CD14-positive monocyte (primary cell): ENCODE measurements around the gene DNAAF6. TPM values are rescaled to one million over a fixed set of nuclear protein-coding genes. Genes with fewer than 3 reads are reported as not detected.
A peak's percentile ranks its signal among the peaks of the same experiment; 100 is the strongest.

Experiments used
- DNase-seq, 3 donors: peaks; one replicate each; pipeline ENCODE4 v3.0.0-alpha.2; 2011 to 2022
- H2AFZ ChIP-seq: 2 replicates; pipeline ENCODE4 v1.6.0; 2012; ENCODE audit warnings: mild to moderate bottlenecking, low read depth, low read length, inconsistent platforms; ENCODE audit not compliant: insufficient read depth, poor library complexity, severe bottlenecking
- H3K27ac ChIP-seq, 2 donors: 1 replicate in 1 of 2; 2 replicates in 1 of 2; pipeline ENCODE4 v1.5.1; 2012 to 2013; ENCODE audit warnings: low read length in 2 of 2, control low read depth in 1 of 2, inconsistent platforms in 1 of 2, low read depth in 1 of 2, mild to moderate bottlenecking in 1 of 2
- H3K27me3 ChIP-seq, 2 donors: one replicate each; pipeline versions ENCODE4 v1.6.0 to v1.6.1; 2011 to 2013; ENCODE audit warnings: low read length in 2 of 2; ENCODE audit not compliant: control insufficient read depth in 2 of 2, insufficient read depth in 2 of 2
- H3K36me3 ChIP-seq, 2 donors: replicated peaks in 1 of 2; 1 replicate in 1 of 2; 2 replicates in 1 of 2; pipeline versions ENCODE4 v1.5.1 to v1.6.1; 2012 to 2013; ENCODE audit warnings: low read length in 2 of 2, control low read depth in 1 of 2, inconsistent platforms in 1 of 2, mild to moderate bottlenecking in 1 of 2; ENCODE audit not compliant: insufficient read depth in 2 of 2, control insufficient read depth in 1 of 2
- H3K4me1 ChIP-seq, 2 donors: 1 replicate in 1 of 2; 2 replicates in 1 of 2; pipeline versions ENCODE4 v1.5.1 to v1.6.1; 2012 to 2013; ENCODE audit warnings: low read length in 2 of 2, control low read depth in 1 of 2, inconsistent platforms in 1 of 2, mild to moderate bottlenecking in 1 of 2, moderate library complexity in 1 of 2; ENCODE audit not compliant: insufficient read depth in 2 of 2, control insufficient read depth in 1 of 2
- H3K4me2 ChIP-seq: replicated peaks from 2 replicates; pipeline ENCODE3; 2012; ENCODE audit warnings: low read length, moderate library complexity, mild to moderate bottlenecking; ENCODE audit not compliant: poor library complexity, severe bottlenecking; ENCODE audit errors: extremely low read depth
- H3K4me3 ChIP-seq, 3 experiments: fragments of 200-600 bp in 1 of 3; sonication (generic) in 1 of 3; replicated peaks in 1 of 3; 1 replicate in 2 of 3; 2 replicates in 1 of 3; pipeline ENCODE4 v1.5.1; 2011 to 2013; ENCODE audit warnings: low read length in 3 of 3, mild to moderate bottlenecking in 3 of 3, control low read depth in 2 of 3, low read depth in 2 of 3, inconsistent platforms in 1 of 3, moderate library complexity in 1 of 3
- H3K79me2 ChIP-seq: 2 replicates; pipeline ENCODE4 v1.6.0; 2012; ENCODE audit warnings: mild to moderate bottlenecking, control low read depth, inconsistent platforms, low read length, moderate library complexity; ENCODE audit not compliant: insufficient read depth
- H3K9ac ChIP-seq: 2 replicates; pipeline ENCODE4 v1.6.0; 2017; ENCODE audit warnings: low read length, mild to moderate bottlenecking; ENCODE audit not compliant: insufficient read depth, poor library complexity, severe bottlenecking
- H3K9me3 ChIP-seq, 2 donors: replicated peaks in 1 of 2; 1 replicate in 1 of 2; 2 replicates in 1 of 2; pipeline versions ENCODE4 v1.5.1 to v1.6.1; 2012 to 2013; ENCODE audit warnings: low read length in 2 of 2, control low read depth in 1 of 2; ENCODE audit not compliant: control insufficient read depth in 1 of 2, insufficient read depth in 1 of 2
- H4K20me1 ChIP-seq: 2 replicates; pipeline ENCODE4 v1.6.0; 2012; ENCODE audit warnings: mild to moderate bottlenecking, low read length, control low read depth, moderate library complexity; ENCODE audit not compliant: insufficient read depth
- H3K27ac Mint-ChIP-seq, 7 donors: one replicate each; pipeline ENCODE4 v1.8.0; 2020; ENCODE audit warnings: mild to moderate bottlenecking in 7 of 7, mixed read lengths in 7 of 7, moderate library complexity in 6 of 7, inconsistent platforms in 2 of 7
- H3K27me3 Mint-ChIP-seq, 3 donors: one replicate each; pipeline ENCODE4 v1.8.0; 2021 to 2022; ENCODE audit warnings: low read depth in 3 of 3, mild to moderate bottlenecking in 3 of 3, mixed read lengths in 3 of 3, moderate library complexity in 3 of 3, inconsistent platforms in 1 of 3
- H3K36me3 Mint-ChIP-seq, 2 donors: one replicate each; pipeline ENCODE4 v1.8.0; 2020; ENCODE audit warnings: mixed read lengths in 2 of 2, inconsistent platforms in 1 of 2, mild to moderate bottlenecking in 1 of 2
- H3K4me1 Mint-ChIP-seq: one replicate; pipeline ENCODE4 v1.8.0; 2020; ENCODE audit warnings: mild to moderate bottlenecking, mixed read lengths
- H3K4me3 Mint-ChIP-seq, 2 donors: one replicate each; pipeline ENCODE4 v1.8.0; 2020; ENCODE audit warnings: mild to moderate bottlenecking in 2 of 2, mixed read lengths in 2 of 2, moderate library complexity in 1 of 2
- H3K9me3 Mint-ChIP-seq, 7 donors: one replicate each; pipeline ENCODE4 v1.8.0; 2020 to 2022; ENCODE audit warnings: mixed read lengths in 7 of 7, mild to moderate bottlenecking in 6 of 7, moderate library complexity in 6 of 7, inconsistent platforms in 2 of 7
- WGBS: methylation state at CpG from one replicate; pipeline ENCODE4 v1.1.5; 2013; ENCODE audit warnings: missing lambda C conversion rate; ENCODE audit not compliant: insufficient coverage; 5-methylcytosine and 5-hydroxymethylcytosine counted together
- intact Hi-C, 2 donors: fragments of 100-400 bp; cut with micrococcal nuclease; formaldehyde crosslinking; loops; one replicate each; pipeline versions ENCODE4 v1.15.0 to v1.15.1; 2023
- polyA plus RNA-seq, 3 donors: library from polyadenylated mRNA; depleted of rRNA in 1 of 3; unstranded in 2 of 3; stranded (reverse) in 1 of 3; fragments of 300-500 nt in 2 of 3; fragments of >200 nt in 1 of 3; fragmentation: Illumina TruSeq in 2 of 3; gene quantifications; 1 replicate in 2 of 3; 2 replicates in 1 of 3; pipeline ENCODE4 v1.2.3, GENCODE V29; 2012 to 2021
- TF ChIP-seq, protein P1 (sequence below): fragments of 200-600 bp; IDR thresholded peaks from one replicate; pipeline ENCODE4 v1.8.0; 2022; ENCODE audit warnings: antibody characterized with exemption, mild to moderate bottlenecking

DNAAF6 gene
- polyA plus RNA-seq, 3 donors: not detected

DNA sequence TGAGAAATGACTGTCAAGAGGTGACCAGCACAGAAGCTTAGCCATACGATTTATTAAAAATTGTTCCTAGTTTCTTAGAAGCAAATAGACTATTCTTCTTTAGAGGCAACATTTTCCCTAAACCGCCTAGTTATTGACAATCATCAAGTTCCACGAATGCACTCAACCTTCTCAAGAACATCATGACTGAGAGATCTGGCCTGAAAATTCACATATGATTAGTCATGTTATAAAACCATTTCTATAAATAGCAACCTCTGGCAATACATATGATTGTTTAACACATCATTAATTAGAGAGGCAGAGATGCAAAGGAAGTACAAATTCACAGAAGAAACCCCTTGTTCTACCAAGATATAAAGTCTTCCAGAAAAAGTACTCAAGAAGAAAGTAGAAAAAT is 6.9 kb upstream of the DNAAF6 start:
- DNase-seq: no peak
- Mint-ChIP-seq H3K4me1 (no peaks in the 10 kb centered on the region), H3K27me3 (peaks cover 3 to 10% (median 6%) of the 10 kb centered on the region in 3 donors), H3K36me3 (no peaks in the 10 kb centered on the region), H3K9me3 (peaks cover 0 to 3% (median 2%) of the 10 kb centered on the region in 7 donors), H3K27ac (peak overlapping the region in 1 of 7 donors; percentile 42), H3K4me3 (no peak overlapping the region)
- TF ChIP-seq, protein P1, sequence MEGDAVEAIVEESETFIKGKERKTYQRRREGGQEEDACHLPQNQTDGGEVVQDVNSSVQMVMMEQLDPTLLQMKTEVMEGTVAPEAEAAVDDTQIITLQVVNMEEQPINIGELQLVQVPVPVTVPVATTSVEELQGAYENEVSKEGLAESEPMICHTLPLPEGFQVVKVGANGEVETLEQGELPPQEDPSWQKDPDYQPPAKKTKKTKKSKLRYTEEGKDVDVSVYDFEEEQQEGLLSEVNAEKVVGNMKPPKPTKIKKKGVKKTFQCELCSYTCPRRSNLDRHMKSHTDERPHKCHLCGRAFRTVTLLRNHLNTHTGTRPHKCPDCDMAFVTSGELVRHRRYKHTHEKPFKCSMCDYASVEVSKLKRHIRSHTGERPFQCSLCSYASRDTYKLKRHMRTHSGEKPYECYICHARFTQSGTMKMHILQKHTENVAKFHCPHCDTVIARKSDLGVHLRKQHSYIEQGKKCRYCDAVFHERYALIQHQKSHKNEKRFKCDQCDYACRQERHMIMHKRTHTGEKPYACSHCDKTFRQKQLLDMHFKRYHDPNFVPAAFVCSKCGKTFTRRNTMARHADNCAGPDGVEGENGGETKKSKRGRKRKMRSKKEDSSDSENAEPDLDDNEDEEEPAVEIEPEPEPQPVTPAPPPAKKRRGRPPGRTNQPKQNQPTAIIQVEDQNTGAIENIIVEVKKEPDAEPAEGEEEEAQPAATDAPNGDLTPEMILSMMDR: no peak
- H3K36me3 ChIP-seq: no peaks in the 10 kb centered on the region
- no peak overlapping the region for H3K4me3 ChIP-seq
- no peaks in the 10 kb centered on the region for H3K4me1 ChIP-seq
- H4K20me1 ChIP-seq: no peaks in the 10 kb centered on the region
- WGBS: no CpG with 5 or more reads among the region's 3 CpGs
- H3K27ac ChIP-seq: no peak overlapping the region
- intact Hi-C loops: no loop called here
- H3K9me3 ChIP-seq: no peaks in the 10 kb centered on the region
- no peaks in the 10 kb centered on the region for H3K27me3 ChIP-seq
- H2AFZ ChIP-seq: no peak overlapping the region
- no peaks in the 10 kb centered on the region for H3K79me2 ChIP-seq
- H3K9ac ChIP-seq: no peak overlapping the region
- no peak overlapping the region for H3K4me2 ChIP-seq

DNA sequence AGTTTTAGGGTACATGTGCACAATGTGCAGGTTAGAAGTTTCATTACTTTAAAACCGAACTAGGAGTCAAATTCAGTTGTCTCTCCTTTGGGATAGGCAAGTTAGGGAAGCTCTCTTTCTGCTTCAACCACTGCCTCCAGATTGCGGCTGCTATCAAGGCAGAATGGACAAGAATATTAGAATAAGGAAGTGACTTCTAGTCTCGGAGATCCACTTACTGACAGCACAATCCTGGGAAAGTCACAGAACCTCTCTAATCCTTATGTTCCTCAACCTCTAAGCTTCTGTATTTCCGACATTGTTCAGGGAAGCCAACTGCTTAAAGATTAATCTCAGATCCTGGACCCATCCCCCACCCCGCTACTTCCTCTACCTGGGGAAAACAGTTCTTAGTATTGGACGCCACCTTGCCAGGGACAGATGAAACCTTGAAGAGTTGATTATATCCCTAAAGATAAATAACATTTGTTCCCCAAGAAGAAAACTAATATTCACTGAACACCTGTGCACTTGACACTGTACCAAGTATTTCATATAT is 2.3 kb upstream of the DNAAF6 start:
- TF ChIP-seq, protein P1: no peak
- no peaks in the 10 kb centered on the region for H4K20me1 ChIP-seq
- H3K4me3 ChIP-seq: no peak overlapping the region
- H3K4me2 ChIP-seq: no peak overlapping the region
- Mint-ChIP-seq H3K4me1 (peaks cover 15% of the 10 kb centered on the region), H3K27ac (no peak overlapping the region), H3K9me3 (peaks cover 0 to 15% (median 4%) of the 10 kb centered on the region in 7 donors), H3K27me3 (peaks cover 8 to 29% (median 28%) of the 10 kb centered on the region in 3 donors), H3K36me3 (no peaks in the 10 kb centered on the region), H3K4me3 (no peak overlapping the region)
- no CpG with 5 or more reads among the region's 6 CpGs for WGBS
- H3K27me3 ChIP-seq: peaks cover 0 to 13% of the 10 kb centered on the region in 2 donors
- no peaks in the 10 kb centered on the region for H3K36me3 ChIP-seq
- H3K79me2 ChIP-seq: no peaks in the 10 kb centered on the region
- H3K9me3 ChIP-seq: no peaks in the 10 kb centered on the region
- H3K9ac ChIP-seq: no peak overlapping the region
- no peak overlapping the region for H3K27ac ChIP-seq
- intact Hi-C loops: no loop called here
- no peak overlapping the region for H2AFZ ChIP-seq
- peaks cover 5 to 9% of the 10 kb centered on the region in 2 donors for H3K4me1 ChIP-seq
- no peak for DNase-seq
